Heart left ventricle (tissue), 16 donors: ENCODE results near the gene TACR1. TPM values are rescaled to one million over a fixed set of nuclear protein-coding genes. Genes with fewer than 3 reads are reported as not detected.
"Not testable (repeated sequence)": the region's sequence is repeated elsewhere in the genome, so short reads cannot be mapped to it uniquely, and the experiment has no call there.

Experiments
- ATAC-seq, 4 donors: fragments of 200-7000 bp; cut with Tn5 transposase; one replicate each; pipeline ENCODE4 v1.9.1; 2020 to 2022; ENCODE audit warnings: moderate library complexity in 4 of 4, mild to moderate bottlenecking in 3 of 4, moderate number of reproducible peaks in 1 of 4
- DNase-seq, 5 donors: peaks; one replicate each; pipeline ENCODE4 v3.0.0-alpha.2; 2020
- H3K27ac ChIP-seq, 12 donors: fragments of 200-600 bp; sonication (generic) in 4 of 12; one replicate each; pipeline versions ENCODE4 v1.5.0 to v1.8.0; 2016 to 2022; ENCODE audit warnings: mild to moderate bottlenecking in 2 of 12
- H3K27me3 ChIP-seq, 9 donors: fragments of 200-600 bp; sonication (generic) in 2 of 9; one replicate each; pipeline versions ENCODE4 v1.5.1 to v1.8.0; 2016 to 2022; ENCODE audit warnings: mild to moderate bottlenecking in 3 of 9
- H3K36me3 ChIP-seq, 9 donors: fragments of 200-600 bp; sonication (generic) in 2 of 9; one replicate each; pipeline versions ENCODE4 v1.5.0 to v1.8.0; 2018 to 2022; ENCODE audit warnings: mild to moderate bottlenecking in 2 of 9
- H3K4me1 ChIP-seq, 12 donors: fragments of 200-600 bp; sonication (generic) in 4 of 12; one replicate each; pipeline versions ENCODE4 v1.5.0 to v1.8.0; 2016 to 2022; ENCODE audit warnings: mild to moderate bottlenecking in 3 of 12
- H3K4me3 ChIP-seq, 12 donors: fragments of 200-600 bp; sonication (generic) in 4 of 12; one replicate each; pipeline versions ENCODE4 v1.5.0 to v1.8.0; 2017 to 2022; ENCODE audit warnings: mild to moderate bottlenecking in 9 of 12, moderate library complexity in 4 of 12
- H3K9me3 ChIP-seq, 12 donors: fragments of 200-600 bp; sonication (generic) in 4 of 12; one replicate each; pipeline versions ENCODE4 v1.5.0 to v1.8.0; 2016 to 2022; ENCODE audit warnings: mild to moderate bottlenecking in 1 of 12
- POLR2A ChIP-seq, 2 donors: fragments of 450-650 bp; IDR thresholded peaks; one replicate each; pipeline ENCODE4 v1.6.1; 2017; ENCODE audit warnings: antibody characterized with exemption in 2 of 2, mild to moderate bottlenecking in 2 of 2, moderate library complexity in 2 of 2
- WGBS, 4 donors: extraction: QIAGEN DNeasy Blood & Tissue Kit in 2 of 4; methylation state at CpG; one replicate each; pipeline versions ENCODE4 v1.1.5 to v1.1.7; 2013 to 2018; 5-methylcytosine and 5-hydroxymethylcytosine counted together
- intact Hi-C, 10 donors: fragments of 100-400 bp; cut with DNase I; formaldehyde crosslinking; loops; one replicate each; pipeline versions ENCODE4 v1.11.1 to v1.14.2; 2022
- polyA plus RNA-seq, 2 donors: library from polyadenylated mRNA; stranded (reverse); fragments of 200-250 nt; gene quantifications; one replicate each; pipeline ENCODE4 v1.2.3, GENCODE V29; 2013
- total RNA-seq, 9 donors: library from RNA; depleted of rRNA in 2 of 9; stranded (reverse); fragments of >200 nt in 2 of 9; fragmentation: NEBNext Ultra II Directional in 3 of 9; extraction: Animal tissue kit (Norgen Biotek cat#: 25700) in 3 of 9; gene quantifications; one replicate each; pipeline versions ENCODE4 v1.1.0 to v1.2.4, GENCODE V29; 2016 to 2023
- TF ChIP-seq, protein P1 (sequence below), 12 donors: fragments of 200-600 bp; sonication (generic) in 4 of 12; IDR thresholded peaks; one replicate each; pipeline versions ENCODE4 v1.5.0 to v1.8.0; 2018 to 2022; ENCODE audit warnings: antibody characterized with exemption in 12 of 12, mild to moderate bottlenecking in 5 of 12
- donor health status: ischemic (EF 13 %, LVEDD 7.1; RV severe dilation, severe dysfunction).
- donor health status: healthy with polysubstance abuse.
- donor health status: DM: no; HTN: yes; CAD: no.
- donor health status: DM: no; HTN: no; CAD: no.
- donor health status: ischemic (EF 25% LVEDD 6.9; RV normal size, moderate dysfunction).
- donor health status: ischemic (EF 25% LVEDD 5.7; RV mildly dilated, moderate dysfunction).
- donor health status: healthy.
- donor health status: DM: yes; HTN: yes; CAD: no.
- donor health status: ischemic (EF 35%, LVEDD 5.7; RV mildly dilated, moderate dysfunction).
- donor health status: nonischemic (EF 11% LVEDD 7.7; RV severe dilation, severe dysfunction).
- donor health status: DM: yes; HTN: yes; CAD: no.
- donor health status: PGD.
- donor health status: ischemic (EF 29% LVEDD 5.4; RV normal size, mild dysfunction).
- donor health status: nonischemic (EF 23%, LVEDD 6.1; RV moderate dilation, normal function).

TACR1 gene
- total and polyA plus RNA-seq, 11 donors = 0.01 to 0.59 (median 0.35) TPM; not detected in 4

DNA sequence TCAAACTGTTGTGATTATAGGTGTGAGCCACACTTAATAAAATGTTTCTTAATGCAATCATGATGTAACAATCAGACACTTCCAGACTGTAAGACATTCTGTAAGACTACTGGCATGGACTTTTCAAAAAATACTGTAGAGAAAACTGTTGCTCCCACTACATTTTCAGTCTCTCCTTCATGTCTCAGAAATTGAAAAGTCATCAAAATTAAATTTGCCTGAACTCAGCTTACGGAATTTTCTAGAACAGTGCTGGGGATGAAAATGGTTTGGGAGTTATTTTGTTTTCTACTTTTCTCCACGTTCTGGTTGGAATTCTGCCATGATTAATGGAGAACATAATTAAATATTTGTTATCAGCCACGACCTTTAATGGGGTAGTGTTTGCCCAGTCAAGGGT, 26.8 kb upstream of the TACR1 start:
- 44 to 67% (median 55%) methylated on average over 3 of the region's 3 CpGs for WGBS, 4 donors

GRCh38 chr2:75224636-75225094, 25.3 kb upstream of the TACR1 start:
- no peak overlapping the region for H3K27ac ChIP-seq
- H3K4me3 ChIP-seq = no peak overlapping the region
- no peaks in the 10 kb centered on the region for H3K36me3 ChIP-seq
- intact Hi-C loops = no loop called here
- no peak for ATAC-seq
- no peaks in the 10 kb centered on the region for H3K27me3 ChIP-seq
- TF ChIP-seq, protein P1, sequence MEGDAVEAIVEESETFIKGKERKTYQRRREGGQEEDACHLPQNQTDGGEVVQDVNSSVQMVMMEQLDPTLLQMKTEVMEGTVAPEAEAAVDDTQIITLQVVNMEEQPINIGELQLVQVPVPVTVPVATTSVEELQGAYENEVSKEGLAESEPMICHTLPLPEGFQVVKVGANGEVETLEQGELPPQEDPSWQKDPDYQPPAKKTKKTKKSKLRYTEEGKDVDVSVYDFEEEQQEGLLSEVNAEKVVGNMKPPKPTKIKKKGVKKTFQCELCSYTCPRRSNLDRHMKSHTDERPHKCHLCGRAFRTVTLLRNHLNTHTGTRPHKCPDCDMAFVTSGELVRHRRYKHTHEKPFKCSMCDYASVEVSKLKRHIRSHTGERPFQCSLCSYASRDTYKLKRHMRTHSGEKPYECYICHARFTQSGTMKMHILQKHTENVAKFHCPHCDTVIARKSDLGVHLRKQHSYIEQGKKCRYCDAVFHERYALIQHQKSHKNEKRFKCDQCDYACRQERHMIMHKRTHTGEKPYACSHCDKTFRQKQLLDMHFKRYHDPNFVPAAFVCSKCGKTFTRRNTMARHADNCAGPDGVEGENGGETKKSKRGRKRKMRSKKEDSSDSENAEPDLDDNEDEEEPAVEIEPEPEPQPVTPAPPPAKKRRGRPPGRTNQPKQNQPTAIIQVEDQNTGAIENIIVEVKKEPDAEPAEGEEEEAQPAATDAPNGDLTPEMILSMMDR (IDR thresholded peaks at IDR 0.05) = no peak
- TF ChIP-seq POLR2A (IDR thresholded peaks at IDR 0.05) = no peak
- DNase-seq = no peak
- no peaks in the 10 kb centered on the region for H3K4me1 ChIP-seq
- H3K9me3 ChIP-seq = peaks cover 0 to 8% (median 0%) of the 10 kb centered on the region in 12 donors
- 88 to 92% (median 89%) methylated on average over 4 of the region's 4 CpGs for WGBS, 4 donors

More for the DNA sequence above, 26.8 kb upstream of the TACR1 start:
- H3K27me3 ChIP-seq = no peaks in the 10 kb centered on the region
- no peak overlapping the region for H3K27ac ChIP-seq
- ATAC-seq (no peak), DNase-seq (no peak)
- H3K36me3 ChIP-seq = no peaks in the 10 kb centered on the region
- no peak for TF ChIP-seq POLR2A (IDR thresholded peaks at IDR 0.05)
- TF ChIP-seq, protein P1 (IDR thresholded peaks at IDR 0.05) = no peak
- no peaks in the 10 kb centered on the region for H3K9me3 ChIP-seq
- no peaks in the 10 kb centered on the region for H3K4me1 ChIP-seq
- intact Hi-C loops = no loop called here
- no peak overlapping the region for H3K4me3 ChIP-seq

DNA sequence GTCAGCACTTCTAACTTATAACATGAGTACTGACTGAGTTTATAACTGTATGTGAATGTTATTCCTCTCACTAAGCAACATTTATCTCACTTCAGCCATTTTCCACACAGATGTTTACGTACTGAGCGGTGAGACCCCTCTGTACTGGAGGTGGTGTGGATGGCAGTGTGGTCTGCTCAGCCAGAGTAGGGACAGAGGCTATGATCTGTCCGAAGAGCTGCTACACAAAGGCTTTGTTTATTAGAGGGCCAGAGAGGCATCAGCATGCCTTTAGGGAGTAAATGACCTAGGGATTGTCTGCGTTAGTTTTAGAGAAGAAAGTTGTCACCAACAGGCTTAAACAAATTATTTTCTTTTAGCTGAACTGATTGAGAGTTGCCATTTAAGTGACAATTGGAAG, 23.2 kb upstream of the TACR1 start:
- whole genome bisulfite sequencing, 4 donors = 79 to 83% (median 81%) methylated on average over 4 of the region's 4 CpGs
- ATAC-seq = no peak
- no peak for TF ChIP-seq POLR2A (IDR thresholded peaks at IDR 0.05)
- TF ChIP-seq, protein P1 (IDR thresholded peaks at IDR 0.05) = no peak
- intact Hi-C loops = no loop called here
- no peaks in the 10 kb centered on the region for H3K36me3 ChIP-seq
- no peaks in the 10 kb centered on the region for H3K27me3 ChIP-seq
- no peak overlapping the region for H3K27ac ChIP-seq
- DNase-seq = no peak
- H3K4me3 ChIP-seq = no peak overlapping the region
- peaks cover 0 to 8% (median 0%) of the 10 kb centered on the region in 12 donors for H3K9me3 ChIP-seq
- H3K4me1 ChIP-seq = no peaks in the 10 kb centered on the region

- Histone ChIP-seq H3K27ac (no peak overlapping the region), H3K27me3 (no peaks in the 10 kb centered on the region), H3K4me3 (no peak overlapping the region), H3K9me3 (peaks cover 0 to 8% (median 0%) of the 10 kb centered on the region in 12 donors), H3K36me3 (no peaks in the 10 kb centered on the region), H3K4me1 (no peaks in the 10 kb centered on the region)
- TF ChIP-seq POLR2A (IDR thresholded peaks at IDR 0.05) = no peak
- TF ChIP-seq, protein P1 (IDR thresholded peaks at IDR 0.05) = no peak
- WGBS, 4 donors = 77 to 88% (median 80%) methylated on average over 3 of the region's 3 CpGs
- intact Hi-C loops = no loop called here
- ATAC-seq (no peak), DNase-seq (no peak)
These were observed 22.5 kb upstream of the TACR1 start for GRCh38 chr2:75221862-75222261.

GRCh38 chr2:75219213-75219612, 19.9 kb upstream of the TACR1 start:
- intact Hi-C loops, ATAC-seq, DNase-seq, H3K4me1 ChIP-seq, H3K9me3 ChIP-seq, H3K27ac ChIP-seq, H3K27me3 ChIP-seq, H3K36me3 ChIP-seq, H3K4me3 ChIP-seq: not testable (repeated sequence)
- 84 to 92% (median 87%) methylated on average over 4 of the region's 4 CpGs for WGBS, 4 donors
